Limb (tissue), 2 donors: ENCODE data around the gene P3H3.

Experiments
- DNase-seq, 2 donors: peaks; one replicate each; pipeline ENCODE4 v3.0.0-alpha.2; 2016; ENCODE audit errors: extremely low spot score in 2 of 2

P3H3 gene

GRCh38 chr12:6826125-6826733, 2.0 kb upstream of the P3H3 start:
- DNase-seq, result no peak

GRCh38 chr12:6826734-6827436, 1.3 kb upstream of the P3H3 start:
- DNase-seq, result peak in 1 of 2 donors; percentile 37

- DNase-seq, result peak; percentile 82 to 87
Observed at GRCh38 chr12:6827437-6827911, 733 bp upstream of the P3H3 start.

GRCh38 chr12:6828781-6829535, 751 bp downstream of the P3H3 start:
- peak; percentile 54 to 84 for DNase-seq

- DNase-seq, result peak in 1 of 2 donors; percentile 35
Observed at GRCh38 chr12:6829536-6830220, 1.5 kb downstream of the P3H3 start.

- no peak for DNase-seq
Observed at GRCh38 chr12:6830286-6830890, 2.2 kb downstream of the P3H3 start.

GRCh38 chr12:6830999-6831398, 2.8 kb downstream of the P3H3 start:
- no peak for DNase-seq

GRCh38 chr12:6831450-6831995, 3.3 kb downstream of the P3H3 start:
- no peak for DNase-seq

- DNase-seq, result no peak
Observed at GRCh38 chr12:6832125-6832524, 3.9 kb downstream of the P3H3 start.

- no peak for DNase-seq
Observed at GRCh38 chr12:6833189-6833890, 5.1 kb downstream of the P3H3 start.

- no peak for DNase-seq
Observed at GRCh38 chr12:6834254-6834653, 6.0 kb downstream of the P3H3 start.

GRCh38 chr12:6834873-6835272, 6.7 kb downstream of the P3H3 start:
- DNase-seq, result no peak

- DNase-seq, result no peak
Observed at GRCh38 chr12:6836851-6837250, 8.6 kb downstream of the P3H3 start.

GRCh38 chr12:6837370-6838060, 9.3 kb downstream of the P3H3 start:
- no peak for DNase-seq

GRCh38 chr12:6838854-6839253, 10.6 kb downstream of the P3H3 start:
- no peak for DNase-seq

GRCh38 chr12:6839482-6840201, 11.4 kb downstream of the P3H3 start:
- peak; percentile 52 to 64 for DNase-seq

- peak in 1 of 2 donors; percentile 43 for DNase-seq
Observed at GRCh38 chr12:6840330-6840729, 12.1 kb downstream of the P3H3 start.

GRCh38 chr12:6840761-6841515, 12.7 kb downstream of the P3H3 start, which contains the start of gene GNB3:
Gene GNB3 (plus strand): TSS chr12:6840925. CDS start chr12:6841288, 363 bp downstream.
- DNase-seq, result peak in 1 of 2 donors; percentile 51
